Heart left ventricle (tissue), 16 donors: ENCODE measurements around the gene PRKCB. TPM values are rescaled to one million over a fixed set of nuclear protein-coding genes. Genes with fewer than 3 reads are reported as not detected.

Experiments
- ATAC-seq, 4 donors: fragments of 200-7000 bp; cut with Tn5 transposase; one replicate each; pipeline ENCODE4 v1.9.1; 2020 to 2022; ENCODE audit warnings: moderate library complexity in 4 of 4, mild to moderate bottlenecking in 3 of 4, moderate number of reproducible peaks in 1 of 4
- DNase-seq, 5 donors: peaks; one replicate each; pipeline ENCODE4 v3.0.0-alpha.2; 2020
- H3K27ac ChIP-seq, 12 donors: fragments of 200-600 bp; sonication (generic) in 4 of 12; one replicate each; pipeline versions ENCODE4 v1.5.0 to v1.8.0; 2016 to 2022; ENCODE audit warnings: mild to moderate bottlenecking in 2 of 12
- H3K27me3 ChIP-seq, 9 donors: fragments of 200-600 bp; sonication (generic) in 2 of 9; one replicate each; pipeline versions ENCODE4 v1.5.1 to v1.8.0; 2016 to 2022; ENCODE audit warnings: mild to moderate bottlenecking in 3 of 9
- H3K36me3 ChIP-seq, 9 donors: fragments of 200-600 bp; sonication (generic) in 2 of 9; one replicate each; pipeline versions ENCODE4 v1.5.0 to v1.8.0; 2018 to 2022; ENCODE audit warnings: mild to moderate bottlenecking in 2 of 9
- H3K4me1 ChIP-seq, 12 donors: fragments of 200-600 bp; sonication (generic) in 4 of 12; one replicate each; pipeline versions ENCODE4 v1.5.0 to v1.8.0; 2016 to 2022; ENCODE audit warnings: mild to moderate bottlenecking in 3 of 12
- H3K4me3 ChIP-seq, 12 donors: fragments of 200-600 bp; sonication (generic) in 4 of 12; one replicate each; pipeline versions ENCODE4 v1.5.0 to v1.8.0; 2017 to 2022; ENCODE audit warnings: mild to moderate bottlenecking in 9 of 12, moderate library complexity in 4 of 12
- H3K9me3 ChIP-seq, 12 donors: fragments of 200-600 bp; sonication (generic) in 4 of 12; one replicate each; pipeline versions ENCODE4 v1.5.0 to v1.8.0; 2016 to 2022; ENCODE audit warnings: mild to moderate bottlenecking in 1 of 12
- CTCF ChIP-seq, 12 donors: fragments of 200-600 bp; sonication (generic) in 4 of 12; IDR thresholded peaks; one replicate each; pipeline versions ENCODE4 v1.5.0 to v1.8.0; 2018 to 2022; ENCODE audit warnings: antibody characterized with exemption in 12 of 12, mild to moderate bottlenecking in 5 of 12
- POLR2A ChIP-seq, 2 donors: fragments of 450-650 bp; IDR thresholded peaks; one replicate each; pipeline ENCODE4 v1.6.1; 2017; ENCODE audit warnings: antibody characterized with exemption in 2 of 2, mild to moderate bottlenecking in 2 of 2, moderate library complexity in 2 of 2
- WGBS, 4 donors: extraction: QIAGEN DNeasy Blood & Tissue Kit in 2 of 4; methylation state at CpG; one replicate each; pipeline versions ENCODE4 v1.1.5 to v1.1.7; 2013 to 2018; 5-methylcytosine and 5-hydroxymethylcytosine counted together
- intact Hi-C, 10 donors: fragments of 100-400 bp; cut with DNase I; formaldehyde crosslinking; loops; one replicate each; pipeline versions ENCODE4 v1.11.1 to v1.14.2; 2022
- polyA plus RNA-seq, 2 donors: library from polyadenylated mRNA; stranded (reverse); fragments of 200-250 nt; gene quantifications; one replicate each; pipeline ENCODE4 v1.2.3, GENCODE V29; 2013
- total RNA-seq, 9 donors: library from RNA; depleted of rRNA in 2 of 9; stranded (reverse); fragments of >200 nt in 2 of 9; fragmentation: NEBNext Ultra II Directional in 3 of 9; extraction: Animal tissue kit (Norgen Biotek cat#: 25700) in 3 of 9; gene quantifications; one replicate each; pipeline versions ENCODE4 v1.1.0 to v1.2.4, GENCODE V29; 2016 to 2023
- donor health status: ischemic (EF 13 %, LVEDD 7.1; RV severe dilation, severe dysfunction).
- donor health status: healthy with polysubstance abuse.
- donor health status: DM: no; HTN: yes; CAD: no.
- donor health status: DM: no; HTN: no; CAD: no.
- donor health status: ischemic (EF 25% LVEDD 6.9; RV normal size, moderate dysfunction).
- donor health status: ischemic (EF 25% LVEDD 5.7; RV mildly dilated, moderate dysfunction).
- donor health status: healthy.
- donor health status: DM: yes; HTN: yes; CAD: no.
- donor health status: ischemic (EF 35%, LVEDD 5.7; RV mildly dilated, moderate dysfunction).
- donor health status: nonischemic (EF 11% LVEDD 7.7; RV severe dilation, severe dysfunction).
- donor health status: DM: yes; HTN: yes; CAD: no.
- donor health status: PGD.
- donor health status: ischemic (EF 29% LVEDD 5.4; RV normal size, mild dysfunction).
- donor health status: nonischemic (EF 23%, LVEDD 6.1; RV moderate dilation, normal function).

Gene PRKCB
- total and polyA plus RNA-seq, 11 donors: 0.30 to 18.4 (median 1.7) TPM

- Histone ChIP-seq H3K27me3 (no peaks in the 10 kb centered on the region), H3K36me3 (no peaks in the 10 kb centered on the region), H3K4me3 (no peak overlapping the region), H3K9me3 (no peaks in the 10 kb centered on the region), H3K4me1 (no peaks in the 10 kb centered on the region), H3K27ac (no peak overlapping the region)
- no peak for TF ChIP-seq CTCF (IDR thresholded peaks at IDR 0.05)
- TF ChIP-seq POLR2A (IDR thresholded peaks at IDR 0.05): no peak
- no peak for ATAC-seq
- intact Hi-C loops: loop anchor here in 9 of 10 donors (1.0 to 5.0 kb wide), 5 partner anchors 180 to 432 kb away; partner anchors contain the start of gene CACNG3 (in 1 of the 9)
- 83 to 89% (median 86%) methylated on average over 8 of the region's 8 CpGs for WGBS, 4 donors
- no peak for DNase-seq
Measured at GRCh38 chr16:24071666-24072360, 236.0 kb downstream of the PRKCB start.

DNA sequence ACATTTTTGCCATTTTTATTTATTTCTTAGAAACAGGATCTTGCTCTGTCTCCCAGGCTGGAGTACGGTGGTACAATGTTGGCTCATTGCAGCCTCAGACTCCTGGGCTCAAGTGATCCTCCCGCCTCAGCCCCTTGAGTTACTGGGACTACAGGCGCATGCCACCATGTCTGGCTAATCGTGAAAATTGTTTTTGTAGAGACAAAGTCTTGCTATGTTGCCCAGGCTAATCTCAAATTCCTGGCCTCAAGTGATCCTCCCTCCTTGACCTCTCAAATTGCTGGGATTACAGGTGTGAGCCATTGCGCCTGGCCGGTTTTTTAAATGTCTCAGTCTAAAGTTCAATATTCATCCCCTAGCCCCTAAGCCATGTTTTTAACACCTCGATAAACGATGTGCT, 237.5 kb downstream of the PRKCB start:
- WGBS, 4 donors: 81 to 95% (median 88%) methylated on average over 8 of the region's 8 CpGs
- no peak overlapping the region for H3K4me3 ChIP-seq
- H3K9me3 ChIP-seq: no peaks in the 10 kb centered on the region
- no peak overlapping the region for H3K27ac ChIP-seq
- ATAC-seq (no peak), DNase-seq (no peak)
- H3K27me3 ChIP-seq: peaks cover 0 to 3% (median 0%) of the 10 kb centered on the region in 9 donors
- H3K4me1 ChIP-seq: no peaks in the 10 kb centered on the region
- intact Hi-C loops: loop anchor here in 3 of 10 donors (5.0 kb wide), 2 partner anchors 179 to 184 kb away; partner anchors contain the start of gene CACNG3 (in 1 of the 3)
- TF ChIP-seq POLR2A (IDR thresholded peaks at IDR 0.05) (no peak), CTCF (IDR thresholded peaks at IDR 0.05) (no peak)
- no peaks in the 10 kb centered on the region for H3K36me3 ChIP-seq

DNA sequence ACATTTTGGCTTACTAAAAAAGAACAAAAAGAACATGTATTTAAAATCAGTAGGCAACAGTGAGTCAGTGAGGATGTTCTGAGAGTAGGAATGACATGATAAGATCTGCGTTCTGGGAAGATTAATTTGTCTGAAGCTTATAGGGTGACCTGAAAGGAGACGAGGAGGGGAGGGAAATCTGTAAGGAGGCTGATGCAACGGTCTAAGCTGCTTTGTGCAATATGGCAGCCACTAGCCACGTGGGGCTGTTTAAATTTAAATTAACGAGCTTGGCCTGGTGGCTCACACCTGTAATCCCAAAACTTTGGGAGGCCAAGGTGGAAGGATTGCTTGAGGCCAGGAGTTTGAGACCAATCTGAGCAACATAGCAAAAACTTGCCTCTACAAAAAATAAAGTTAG, 238.8 kb downstream of the PRKCB start:
- DNase-seq (no peak), ATAC-seq (no peak)
- intact Hi-C loops: loop anchor here in 3 of 10 donors (5.0 kb wide), 2 partner anchors 178 to 183 kb away; partner anchors contain the start of gene CACNG3 (in 1 of the 3)
- no peaks in the 10 kb centered on the region for H3K9me3 ChIP-seq
- H3K4me3 ChIP-seq: no peak overlapping the region
- H3K36me3 ChIP-seq: no peaks in the 10 kb centered on the region
- WGBS, 4 donors: 77 to 84% (median 81%) methylated on average over 5 of the region's 5 CpGs
- TF ChIP-seq POLR2A (IDR thresholded peaks at IDR 0.05) (no peak), CTCF (IDR thresholded peaks at IDR 0.05) (no peak)
- H3K27ac ChIP-seq: no peak overlapping the region
- H3K4me1 ChIP-seq: no peaks in the 10 kb centered on the region
- peaks cover 0 to 4% (median 0%) of the 10 kb centered on the region in 9 donors for H3K27me3 ChIP-seq

DNA sequence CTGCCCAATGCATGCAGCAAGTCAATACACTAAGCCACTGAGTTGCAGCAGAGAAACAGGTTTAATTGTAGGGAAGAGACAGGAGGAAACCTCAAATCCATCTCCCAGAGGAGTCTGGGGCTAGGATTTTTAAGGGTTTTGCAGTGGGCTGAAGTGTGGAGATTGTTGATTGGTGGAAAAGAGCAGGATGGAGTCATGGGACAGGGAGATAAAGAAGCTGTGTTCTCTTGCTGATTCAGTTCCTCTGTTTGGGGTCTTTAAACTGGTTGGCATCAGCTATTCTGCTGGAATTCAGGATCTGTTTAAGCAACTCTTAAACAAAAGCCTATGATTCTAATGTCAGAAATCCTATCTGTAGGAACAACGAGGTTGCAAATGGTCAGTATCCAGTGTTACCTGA, 239.5 kb downstream of the PRKCB start:
- intact Hi-C loops: no loop called here
- Histone ChIP-seq H3K4me3 (no peak overlapping the region), H3K27me3 (peaks cover 0 to 4% (median 0%) of the 10 kb centered on the region in 9 donors), H3K27ac (no peak overlapping the region), H3K9me3 (no peaks in the 10 kb centered on the region), H3K36me3 (no peaks in the 10 kb centered on the region), H3K4me1 (no peaks in the 10 kb centered on the region)
- WGBS, 4 donors: 55 to 88% (median 69%) methylated on average over 1 of the region's 1 CpG
- no peak for DNase-seq
- ATAC-seq: no peak
- no peak for TF ChIP-seq POLR2A (IDR thresholded peaks at IDR 0.05)
- TF ChIP-seq CTCF (IDR thresholded peaks at IDR 0.05): no peak
